Pancreas (tissue), 10 donors: ENCODE results near the gene YIPF6. TPM values are rescaled to one million over a fixed set of nuclear protein-coding genes. Genes with fewer than 3 reads are reported as not detected.

Experiments
- ATAC-seq, 4 donors: fragments of 200-7000 bp; cut with Tn5 transposase; one replicate each; pipeline versions ENCODE4 v1.8.0 to v1.9.1; 2020; ENCODE audit warnings: mild to moderate bottlenecking in 4 of 4, moderate library complexity in 4 of 4
- DNase-seq, 6 donors: peaks; one replicate each; pipeline ENCODE4 v3.0.0-alpha.2; 2020
- FAIRE-seq: peaks from 2 replicates; lab custom pipeline; 2012; peaks lifted over from hg19 to GRCh38; lab: Jason Lieb, UNC
- H3K27ac ChIP-seq, 4 donors: fragments of 200-600 bp; sonication (generic); 1 replicate in 3 of 4; 2 replicates in 1 of 4; pipeline versions ENCODE4 v1.5.0 to v1.8.0; 2020
- H3K27me3 ChIP-seq, 4 donors: fragments of 200-600 bp; one replicate each; pipeline ENCODE4 v1.8.0; 2021
- H3K36me3 ChIP-seq, 3 donors: fragments of 200-600 bp; sonication (generic) in 1 of 3; one replicate each; pipeline versions ENCODE4 v1.5.0 to v1.8.0; 2020 to 2021
- H3K4me1 ChIP-seq, 3 donors: fragments of 200-600 bp; one replicate each; pipeline ENCODE4 v1.8.0; 2021
- H3K4me3 ChIP-seq, 4 donors: fragments of 200-600 bp; sonication (generic) in 2 of 4; one replicate each; pipeline versions ENCODE4 v1.5.0 to v1.8.0; 2020 to 2021
- H3K9me3 ChIP-seq, 4 donors: fragments of 200-600 bp; one replicate each; pipeline ENCODE4 v1.8.0; 2021
- WGBS, 2 donors: extraction: QIAGEN DNeasy Blood & Tissue Kit; methylation state at CpG; one replicate each; pipeline ENCODE4 v1.1.7; 2013; 5-methylcytosine and 5-hydroxymethylcytosine counted together
- intact Hi-C, 3 donors: fragments of 100-400 bp; cut with DNase I; formaldehyde crosslinking; loops; one replicate each; pipeline versions ENCODE4 v1.11.1 to v1.14.2; 2022
- polyA plus RNA-seq, 2 donors: library from polyadenylated mRNA; stranded (reverse); fragments of 200-250 nt; gene quantifications; one replicate each; pipeline ENCODE4 v1.2.3, GENCODE V29; 2013
- total RNA-seq, 6 donors: library from RNA; stranded (reverse); fragmentation: NEBNext Ultra II Directional in 4 of 6; extraction: Animal tissue kit (Norgen Biotek cat#: 25700) in 4 of 6; gene quantifications; one replicate each; pipeline versions ENCODE4 v1.2.1 to v1.2.4, GENCODE V29; 2021 to 2023
- TF ChIP-seq, protein P1 (sequence below), 4 donors: fragments of 200-600 bp; sonication (generic) in 3 of 4; IDR thresholded peaks; one replicate each; pipeline versions ENCODE4 v1.5.0 to v1.8.0; 2021; ENCODE audit warnings: antibody characterized with exemption in 4 of 4
- donor health status: healthy with polysubstance abuse.
- donor health status: DM: no; HTN: no; CAD: no; lungs with moderate emphysema.
- donor health status: DM: no; HTN: no; CAD: no.
- donor health status: control.
- donor health status: control.
- donor health status: Bipolar disorder and iron deficiency.
- donor health status: DM: yes; HTN: yes; CAD: no.
- donor health status: DM: no; HTN: no; CAD: no.
- donor health status: DM: no; HTN: no; CAD: no.
- donor health status: DM: yes; HTN: yes; CAD: no.

The YIPF6 gene
- total and polyA plus RNA-seq, 8 donors, result 4.6 to 27.5 (median 18.6) TPM

DNA sequence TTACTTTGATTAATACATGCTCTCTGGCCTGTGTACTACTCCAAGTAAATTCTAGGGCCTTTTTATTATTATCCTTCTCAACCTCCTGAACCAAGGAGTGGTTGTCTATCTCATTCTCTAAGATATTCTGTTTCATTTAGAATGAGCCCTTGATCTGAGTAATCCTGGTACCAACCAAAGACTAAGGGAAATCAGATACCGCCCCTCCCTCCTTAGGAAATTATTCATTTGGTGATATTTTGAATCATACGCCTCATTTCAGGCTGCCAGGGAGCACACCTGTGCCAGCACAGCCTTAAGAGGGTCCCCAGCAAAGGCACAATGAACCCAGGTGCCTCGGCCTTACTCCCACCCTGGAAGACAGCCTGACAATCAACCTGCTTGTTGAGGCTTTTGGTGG is 75.4 kb downstream of the YIPF6 start:
- 59 to 77% methylated on average over 3 of the region's 3 CpGs for WGBS, 2 donors
- Histone ChIP-seq H3K36me3 (no peaks in the 10 kb centered on the region), H3K9me3 (no peaks in the 10 kb centered on the region), H3K4me1 (no peaks in the 10 kb centered on the region), H3K27me3 (no peaks in the 10 kb centered on the region), H3K27ac (no peak overlapping the region), H3K4me3 (no peak overlapping the region)
- FAIRE-seq, result no peak
- TF ChIP-seq, protein P1, sequence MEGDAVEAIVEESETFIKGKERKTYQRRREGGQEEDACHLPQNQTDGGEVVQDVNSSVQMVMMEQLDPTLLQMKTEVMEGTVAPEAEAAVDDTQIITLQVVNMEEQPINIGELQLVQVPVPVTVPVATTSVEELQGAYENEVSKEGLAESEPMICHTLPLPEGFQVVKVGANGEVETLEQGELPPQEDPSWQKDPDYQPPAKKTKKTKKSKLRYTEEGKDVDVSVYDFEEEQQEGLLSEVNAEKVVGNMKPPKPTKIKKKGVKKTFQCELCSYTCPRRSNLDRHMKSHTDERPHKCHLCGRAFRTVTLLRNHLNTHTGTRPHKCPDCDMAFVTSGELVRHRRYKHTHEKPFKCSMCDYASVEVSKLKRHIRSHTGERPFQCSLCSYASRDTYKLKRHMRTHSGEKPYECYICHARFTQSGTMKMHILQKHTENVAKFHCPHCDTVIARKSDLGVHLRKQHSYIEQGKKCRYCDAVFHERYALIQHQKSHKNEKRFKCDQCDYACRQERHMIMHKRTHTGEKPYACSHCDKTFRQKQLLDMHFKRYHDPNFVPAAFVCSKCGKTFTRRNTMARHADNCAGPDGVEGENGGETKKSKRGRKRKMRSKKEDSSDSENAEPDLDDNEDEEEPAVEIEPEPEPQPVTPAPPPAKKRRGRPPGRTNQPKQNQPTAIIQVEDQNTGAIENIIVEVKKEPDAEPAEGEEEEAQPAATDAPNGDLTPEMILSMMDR (IDR thresholded peaks at IDR 0.05), result no peak
- intact Hi-C loops, result no loop called here
- ATAC-seq, result no peak
- no peak for DNase-seq

DNA sequence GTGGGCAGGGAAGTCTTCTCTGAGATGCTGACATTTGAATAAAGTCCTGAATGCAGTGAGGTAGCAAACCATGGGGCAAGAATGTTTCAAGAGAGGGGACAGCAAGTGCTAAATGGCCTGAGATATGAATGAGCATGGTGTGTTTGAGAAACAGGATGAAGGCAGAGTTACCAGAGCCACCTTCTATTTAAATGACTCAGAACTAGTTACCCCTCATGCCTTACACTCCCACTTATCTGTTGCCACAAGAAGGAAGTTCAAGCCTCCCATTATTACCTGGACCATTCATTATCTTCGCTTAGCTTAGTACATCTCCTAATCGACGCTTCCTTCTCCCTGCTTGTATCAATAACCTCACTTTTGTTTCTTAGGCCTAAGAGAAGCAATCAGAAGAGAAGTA is 81.0 kb downstream of the YIPF6 start:
- intact Hi-C loops, result no loop called here
- ATAC-seq (no peak), DNase-seq (no peak), FAIRE-seq (no peak)
- Histone ChIP-seq H3K36me3 (no peaks in the 10 kb centered on the region), H3K4me3 (no peak overlapping the region), H3K27ac (no peak overlapping the region), H3K4me1 (no peaks in the 10 kb centered on the region), H3K27me3 (peaks cover 0 to 4% (median 0%) of the 10 kb centered on the region in 4 donors), H3K9me3 (no peaks in the 10 kb centered on the region)
- 77 to 83% methylated on average over 3 of the region's 3 CpGs for WGBS, 2 donors
- TF ChIP-seq, protein P1 (IDR thresholded peaks at IDR 0.05), result no peak

- DNase-seq (no peak), ATAC-seq (no peak), FAIRE-seq (no peak)
- Histone ChIP-seq H3K4me1 (no peaks in the 10 kb centered on the region), H3K4me3 (no peak overlapping the region), H3K27me3 (peaks cover 0 to 4% (median 0%) of the 10 kb centered on the region in 4 donors), H3K36me3 (no peaks in the 10 kb centered on the region), H3K27ac (no peak overlapping the region), H3K9me3 (no peaks in the 10 kb centered on the region)
- WGBS, 2 donors, result 71 to 76% methylated on average over 2 of the region's 2 CpGs
- intact Hi-C loops, result no loop called here
- TF ChIP-seq, protein P1 (IDR thresholded peaks at IDR 0.05), result no peak
Observed at GRCh38 chrX:68584221-68584620, 85.4 kb downstream of the YIPF6 start.

Other genes with a start within 250 kb of the YIPF6 start
- gene OPHN1, start 65.6 kb upstream of the YIPF6 start, total RNA-seq, result 1 to 10 TPM; 1.2 to 3.5 (median 2.5) TPM
- 1 to 10 TPM in 1 of 2 donors, under 1 TPM in 1; 0.61 to 1.4 TPM for gene OPHN1, start 65.6 kb upstream of the YIPF6 start, polyA plus RNA-seq
- 1 to 10 TPM; 2.3 to 3.7 (median 2.7) TPM for gene STARD8, start 148.6 kb downstream of the YIPF6 start, total RNA-seq
- gene STARD8, start 148.6 kb downstream of the YIPF6 start, polyA plus RNA-seq, result 1 to 10 TPM; 2.9 to 3.0 TPM